Hepatocyte (in vitro differentiated cells): ENCODE measurements around the gene RNF112.

ENCODE experiments used
- CTCF ChIP-seq: fragments of 200-600 bp; sonication (generic); IDR thresholded peaks from 2 replicates; pipeline ENCODE4 v1.5.1; 2016; ENCODE audit warnings: antibody characterized with exemption, mild to moderate bottlenecking; ENCODE audit not compliant: poor library complexity
- EZH2 ChIP-seq: fragments of 200-600 bp; sonication (generic); IDR thresholded peaks from 2 replicates; pipeline ENCODE4 v1.6.1; 2016; ENCODE audit warnings: antibody characterized with exemption, mild to moderate bottlenecking, borderline replicate concordance

GRCh38 chr17:19383681-19384470, 27.2 kb upstream of the RNF112 start:
- TF ChIP-seq EZH2 (no peak), CTCF (no peak)
